Left forelimb (tissue), 1 donor: ENCODE measurements around the gene TTC39B.

Source experiments
- DNase-seq: peaks from one replicate; pipeline ENCODE4 v3.0.0-alpha.2; 2018; ENCODE audit warnings: low spot score

TTC39B gene

DNA sequence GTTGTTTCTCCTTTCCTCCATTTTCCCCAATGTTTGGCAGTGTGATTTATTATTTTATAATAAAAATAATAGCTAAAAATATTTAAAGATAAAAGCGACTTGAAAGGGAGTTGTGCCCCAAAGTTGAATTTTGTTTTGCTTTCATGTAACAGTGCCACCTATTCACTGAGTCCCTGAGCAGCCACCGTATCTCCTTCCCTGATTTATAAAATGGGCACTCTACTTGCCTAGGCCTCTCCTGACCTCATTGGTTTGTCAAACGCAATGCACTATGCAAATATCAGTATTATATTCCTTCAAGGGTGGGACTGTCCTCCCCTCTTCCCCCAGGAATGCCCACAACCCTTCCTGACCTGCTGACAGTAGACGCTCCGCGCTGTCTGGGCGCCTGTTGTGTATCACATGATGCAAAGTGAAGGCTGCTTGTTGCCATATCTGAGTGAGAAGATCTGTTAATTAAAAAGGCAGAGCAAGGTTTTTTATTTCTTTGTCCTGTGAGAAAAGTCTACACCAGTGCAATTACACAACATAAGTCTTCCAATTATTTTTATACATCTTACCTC, 81.4 kb downstream of the TTC39B start:
- no peak for DNase-seq

DNA sequence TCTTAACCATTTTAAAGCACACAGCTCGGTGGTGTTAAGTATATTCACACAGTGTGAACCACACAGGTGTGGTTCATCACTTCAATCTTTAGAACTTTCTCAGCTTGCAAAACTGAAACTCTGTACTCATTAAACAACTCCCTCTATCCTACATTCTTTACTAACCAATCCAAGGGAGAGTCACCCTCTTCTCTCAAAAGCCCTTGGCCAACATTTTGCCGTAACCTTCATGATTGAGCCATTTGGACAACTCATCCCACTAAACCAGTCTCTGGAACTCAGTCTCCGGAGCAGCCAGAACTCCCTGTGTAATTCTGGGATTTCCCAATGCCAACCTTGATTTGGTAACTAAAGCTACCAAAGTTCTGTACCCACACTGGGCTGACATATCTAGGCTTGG, 84.7 kb downstream of the TTC39B start:
- no peak for DNase-seq

DNA sequence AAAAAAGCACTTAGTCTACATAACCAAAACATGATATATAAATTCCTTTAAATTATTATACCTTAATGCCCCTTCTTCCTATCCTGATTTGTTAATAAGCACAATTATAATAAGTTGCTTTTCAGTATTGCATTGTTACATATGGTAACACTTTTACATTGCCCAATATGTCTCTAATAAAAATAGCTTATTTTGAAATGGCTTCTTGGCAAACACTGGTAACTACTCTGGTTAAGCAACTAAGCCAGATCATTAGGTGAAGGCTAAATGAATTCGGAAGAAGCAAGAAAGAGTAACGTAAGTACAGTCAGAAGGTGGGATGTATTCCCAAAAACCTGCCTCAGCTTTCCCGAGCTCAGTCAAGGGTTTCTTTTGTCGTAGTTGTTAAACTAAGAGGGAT, 85.3 kb downstream of the TTC39B start:
- DNase-seq, result no peak

DNA sequence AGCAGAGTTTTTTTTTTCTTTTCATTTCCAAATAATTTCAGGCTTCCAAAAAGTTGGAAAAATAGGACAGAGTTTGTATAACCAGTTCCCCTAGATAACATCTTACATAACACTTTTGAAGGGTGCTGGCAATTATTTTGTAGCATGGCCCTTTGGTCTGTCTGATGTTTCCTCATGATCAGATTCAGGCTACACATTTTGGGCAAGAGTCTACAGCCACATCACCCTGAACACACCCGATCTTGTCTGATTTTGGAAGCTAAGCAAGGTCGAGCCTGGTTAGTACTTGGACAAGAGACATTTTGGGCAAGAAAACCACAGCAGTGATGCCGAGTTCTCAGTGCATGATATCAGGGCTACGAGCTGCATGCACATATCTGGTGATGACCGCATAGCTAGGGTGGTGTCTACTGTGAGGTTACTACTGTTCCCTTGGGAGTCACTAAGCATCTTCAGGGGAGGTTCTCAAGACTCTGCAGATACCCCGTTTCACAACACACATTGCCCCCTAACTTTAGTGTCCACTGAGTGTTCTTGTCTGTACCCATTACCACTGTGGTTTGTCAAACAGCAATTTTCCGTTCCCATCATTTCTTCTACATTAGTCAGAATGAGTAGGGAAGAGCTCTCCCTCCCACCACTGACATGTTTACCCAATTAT, 86.2 kb downstream of the TTC39B start:
- no peak for DNase-seq

DNA sequence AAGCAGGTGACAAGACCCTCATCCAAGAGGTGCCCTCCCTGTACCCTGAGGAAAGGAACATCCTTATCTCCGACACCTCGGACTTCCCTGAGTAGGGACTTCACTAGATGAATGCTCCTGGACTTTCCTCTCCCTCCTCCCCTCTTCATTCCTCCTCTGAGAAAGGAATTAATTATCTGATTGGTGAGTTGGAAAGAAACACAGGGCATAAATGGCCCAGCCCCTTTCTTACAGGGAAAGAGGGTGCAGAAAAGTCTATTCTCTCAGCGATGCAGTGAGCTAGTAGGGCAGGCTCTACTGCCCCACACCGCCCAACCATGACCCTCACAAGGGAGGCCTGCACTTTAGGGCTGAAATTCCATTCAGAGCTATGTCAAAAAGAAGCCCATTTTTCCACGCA, 87.5 kb downstream of the TTC39B start:
- no peak for DNase-seq

DNA sequence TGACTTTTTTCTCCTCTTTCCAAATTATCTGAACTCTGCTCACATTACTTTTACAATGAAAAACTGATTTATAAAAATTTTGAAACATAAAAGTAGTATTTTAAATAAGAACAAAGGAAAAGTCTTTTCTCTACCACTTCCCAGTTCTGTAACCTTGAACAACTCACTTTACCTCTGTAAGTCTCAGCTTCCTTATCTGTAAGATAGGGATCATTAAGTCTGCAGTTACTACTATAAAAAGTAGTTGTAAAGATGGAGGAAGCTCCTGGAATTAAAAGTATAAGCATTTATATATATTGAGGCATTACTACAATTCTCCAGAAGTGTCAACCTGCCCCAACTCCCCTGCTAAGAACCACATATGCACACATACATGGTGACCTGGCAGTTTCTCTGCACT, 88.0 kb downstream of the TTC39B start:
- no peak for DNase-seq

DNA sequence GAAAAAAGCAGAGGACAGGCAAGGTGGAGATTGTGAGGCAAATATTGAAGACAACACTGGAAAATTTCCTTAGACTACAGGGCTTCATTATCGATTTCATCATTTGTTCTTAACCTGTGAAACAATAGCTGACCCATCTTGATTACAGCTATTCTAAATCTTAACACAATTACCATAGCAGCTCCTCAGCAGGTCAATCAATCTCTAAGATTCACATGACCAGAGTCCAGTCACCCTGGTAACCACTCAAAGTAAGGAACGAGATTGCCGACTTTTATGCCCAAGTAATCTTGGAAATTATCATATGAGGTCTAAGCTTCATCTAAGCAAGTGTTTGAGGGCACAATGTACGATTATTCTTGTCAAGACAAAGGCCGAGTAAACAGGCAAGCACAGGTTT, 93.8 kb downstream of the TTC39B start:
- DNase-seq, result no peak

DNA sequence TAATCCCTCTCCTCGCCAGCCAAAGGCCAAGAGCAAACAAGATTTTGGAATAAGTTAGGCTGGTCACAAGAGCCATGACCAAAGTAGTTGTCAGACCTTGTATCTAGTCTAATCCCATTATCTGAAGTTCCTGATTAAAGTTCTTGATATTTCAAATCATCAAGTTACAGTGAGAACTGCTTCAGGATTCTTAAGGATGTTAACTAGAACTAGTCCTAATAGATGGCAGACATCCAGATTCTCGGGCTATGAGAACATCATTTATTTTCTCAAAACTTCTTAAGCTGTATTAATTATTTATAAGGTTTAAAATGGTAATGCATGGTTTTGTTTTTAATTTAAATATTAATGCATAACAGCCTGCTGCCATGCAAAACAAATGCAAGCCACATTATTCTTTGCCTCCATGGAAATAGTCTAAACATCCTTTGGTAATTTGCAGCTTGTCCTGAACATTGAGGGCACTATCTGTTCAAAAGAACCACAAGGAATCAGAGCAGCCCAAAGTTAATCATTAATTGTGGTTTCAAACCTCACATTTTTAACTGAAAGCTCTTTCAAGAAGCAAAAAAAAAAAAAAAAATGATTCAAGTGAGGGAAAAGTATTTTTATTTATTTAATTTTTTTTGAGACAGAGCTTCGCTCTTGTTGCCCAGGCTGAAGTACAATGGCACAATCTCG, 95.1 kb downstream of the TTC39B start:
- no peak for DNase-seq

DNA sequence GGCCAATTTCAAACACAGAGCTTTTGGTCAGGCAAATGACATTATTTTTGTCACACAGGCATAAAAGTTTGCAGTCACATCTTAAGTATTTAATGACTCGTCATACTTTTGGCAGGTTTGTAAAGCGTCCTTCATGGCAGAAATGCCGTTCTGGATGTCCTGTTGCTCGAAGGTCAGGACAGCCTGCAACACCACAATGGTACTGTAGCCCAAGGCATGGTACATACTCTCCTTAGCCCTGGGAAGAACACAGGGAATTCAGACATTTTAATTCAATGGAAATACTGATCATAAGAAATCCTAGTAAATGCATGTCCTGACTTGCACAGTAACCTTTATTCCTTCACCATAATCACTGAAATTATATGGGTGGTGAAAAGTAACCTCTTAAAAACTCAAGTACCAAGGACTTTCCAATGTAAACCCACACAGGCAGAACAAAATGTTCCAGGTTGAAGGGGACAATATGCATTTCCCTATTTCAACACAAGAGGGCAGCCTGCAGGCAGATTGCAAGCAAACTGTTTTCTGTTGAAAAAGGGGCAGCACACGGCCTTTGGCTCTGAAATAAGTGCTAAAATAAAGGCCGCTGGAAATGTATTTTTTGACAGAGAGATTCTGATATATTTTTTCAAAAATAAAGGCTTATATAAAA, 95.7 kb downstream of the TTC39B start:
- DNase-seq, result no peak

DNA sequence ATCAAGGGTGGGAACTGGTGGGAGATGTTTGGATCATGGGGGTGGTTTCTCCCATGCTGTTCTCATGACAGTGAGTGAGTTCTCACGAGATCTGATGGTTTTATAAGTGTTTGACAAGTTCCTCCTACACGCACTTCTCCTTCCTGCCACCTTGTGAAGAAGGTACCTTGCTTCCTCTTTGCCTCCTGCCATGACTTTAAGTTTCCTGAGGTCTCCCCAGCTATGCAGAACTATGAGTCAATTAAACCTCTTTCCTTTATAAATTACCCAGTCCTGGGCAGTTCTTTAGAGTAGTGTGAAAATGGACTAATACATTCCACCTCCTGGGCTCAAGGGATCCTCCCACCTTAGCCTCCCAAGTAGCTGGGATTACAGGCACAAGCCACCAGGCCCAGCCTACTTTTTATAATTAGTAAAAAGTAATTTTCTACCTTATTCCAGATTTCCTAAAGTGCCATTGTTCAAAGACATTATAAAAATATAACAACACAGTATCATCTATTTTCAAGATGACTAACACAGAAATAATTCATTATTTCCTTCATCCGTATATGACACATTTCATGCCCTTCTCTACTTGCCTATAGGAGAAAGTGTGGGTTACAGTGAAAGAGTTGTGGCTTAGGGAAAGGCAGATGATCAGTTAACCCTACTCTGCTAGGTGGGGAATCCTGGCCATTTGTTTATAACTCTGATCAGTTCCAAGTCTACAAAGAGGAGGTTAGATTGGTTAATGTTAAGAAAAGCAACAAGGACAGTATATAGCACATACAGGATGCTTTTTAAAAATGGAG, 99.9 kb downstream of the TTC39B start:
- DNase-seq, result no peak

DNA sequence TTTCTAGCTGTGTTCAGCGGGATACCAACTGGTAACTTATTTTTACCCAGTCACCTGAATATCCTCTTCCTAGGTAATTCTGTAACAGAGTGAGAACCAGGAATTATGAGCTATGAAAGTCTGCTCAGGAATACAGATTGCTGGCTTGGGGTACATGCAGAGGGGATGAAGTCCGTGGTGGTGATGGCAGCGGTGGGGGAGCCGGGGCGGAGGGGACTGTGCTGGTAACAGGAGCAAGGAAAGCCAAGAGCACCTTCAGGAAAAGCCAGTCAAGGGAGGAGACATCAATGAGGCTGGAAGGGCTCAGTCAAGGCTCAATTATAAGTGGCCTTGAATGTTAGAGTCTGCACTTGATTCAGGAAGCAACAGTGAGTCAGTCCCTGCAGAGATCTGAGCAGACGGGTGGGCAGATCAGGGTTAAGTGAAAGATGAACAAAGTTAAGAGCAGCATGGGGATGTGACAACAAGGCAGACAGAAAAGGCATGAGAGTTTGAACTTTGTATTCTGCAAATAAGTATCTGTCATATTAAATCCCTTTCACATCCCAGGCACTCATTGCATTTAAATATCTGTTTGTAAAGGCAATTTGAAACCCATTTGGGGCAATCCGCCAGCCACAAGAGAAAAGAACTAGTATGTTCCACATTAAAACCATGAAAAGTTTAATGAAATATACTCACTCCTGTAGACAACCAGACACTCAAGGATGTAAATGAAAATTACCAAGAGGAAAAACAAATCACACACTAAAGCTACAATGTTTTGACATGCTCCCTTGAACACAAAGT, 101.2 kb downstream of the TTC39B start:
- DNase-seq, result no peak

DNA sequence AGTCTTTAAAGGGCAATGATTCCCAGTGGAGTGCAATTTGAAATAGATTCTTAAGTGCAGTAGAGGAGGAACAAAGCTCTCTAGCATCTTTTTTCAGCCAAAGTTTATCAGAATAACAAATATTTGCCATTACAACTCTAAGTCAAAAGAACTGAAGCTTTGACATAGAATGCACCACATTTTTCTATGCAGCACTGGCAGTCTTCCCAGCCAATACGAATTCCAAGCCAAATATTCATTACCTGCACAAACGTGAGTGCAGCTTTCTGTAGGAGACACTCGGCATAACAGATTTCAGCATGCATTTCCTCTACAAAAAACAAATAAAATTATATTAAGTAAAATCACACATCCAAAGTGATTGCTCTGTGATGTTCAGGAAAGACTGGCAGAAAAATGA, 103.4 kb downstream of the TTC39B start:
- DNase-seq, result no peak

DNA sequence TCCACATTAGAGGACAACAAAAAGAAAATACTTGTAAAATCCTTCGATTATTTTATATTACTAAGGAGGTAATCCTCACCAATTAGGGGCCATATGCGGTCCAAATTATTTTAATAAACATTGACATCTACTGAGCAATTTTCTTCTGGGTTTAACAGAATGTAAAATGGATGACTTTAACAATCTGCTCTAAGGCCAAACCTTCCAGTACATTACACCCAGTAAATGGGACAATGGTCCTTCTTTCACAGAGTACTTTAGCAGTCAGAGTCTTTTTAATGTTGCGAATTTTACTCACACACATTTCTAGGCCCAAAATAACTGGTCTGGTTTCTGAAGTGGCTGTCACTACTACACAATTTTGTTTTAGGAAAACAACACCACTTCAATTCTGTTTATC, 106.9 kb downstream of the TTC39B start:
- no peak for DNase-seq

DNA sequence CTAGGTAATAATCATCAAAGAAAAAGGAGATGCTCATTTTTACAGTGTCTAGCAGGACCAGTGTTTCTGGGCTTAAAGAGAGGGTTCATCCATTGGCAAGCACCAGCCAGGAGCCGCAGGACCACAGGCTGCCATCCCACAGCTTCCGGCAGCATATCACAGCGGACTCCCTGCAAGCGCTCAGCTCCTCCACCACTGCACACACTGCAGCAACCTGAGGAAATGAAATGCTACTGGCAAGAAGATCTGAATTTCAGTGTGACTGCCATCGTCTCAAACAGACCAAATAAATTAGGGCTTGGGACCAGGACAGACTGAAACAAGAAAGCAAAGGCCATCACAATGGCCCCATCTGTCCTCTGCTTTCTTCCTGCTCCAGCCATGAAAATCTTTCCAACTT, 114.2 kb downstream of the TTC39B start:
- DNase-seq, result no peak

DNA sequence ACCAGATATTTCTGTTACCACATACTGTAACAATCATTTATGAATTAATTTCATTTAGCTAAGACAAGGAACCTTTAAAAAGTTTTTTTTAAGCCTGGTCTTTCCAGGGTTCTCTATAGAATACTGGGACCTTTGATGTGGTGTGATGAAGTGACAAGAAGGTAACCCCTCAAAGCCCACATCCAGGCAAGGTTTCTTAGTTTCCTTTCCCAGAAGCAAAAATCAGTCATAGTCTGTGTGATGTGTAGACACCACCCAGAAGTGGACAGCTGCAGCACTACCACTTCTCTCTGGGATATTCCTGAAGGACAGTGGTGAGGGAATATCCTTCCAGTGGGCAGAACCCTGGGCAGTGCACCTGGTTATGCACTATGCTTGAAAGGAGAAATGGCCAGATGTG, 115.6 kb downstream of the TTC39B start:
- DNase-seq, result no peak

DNA sequence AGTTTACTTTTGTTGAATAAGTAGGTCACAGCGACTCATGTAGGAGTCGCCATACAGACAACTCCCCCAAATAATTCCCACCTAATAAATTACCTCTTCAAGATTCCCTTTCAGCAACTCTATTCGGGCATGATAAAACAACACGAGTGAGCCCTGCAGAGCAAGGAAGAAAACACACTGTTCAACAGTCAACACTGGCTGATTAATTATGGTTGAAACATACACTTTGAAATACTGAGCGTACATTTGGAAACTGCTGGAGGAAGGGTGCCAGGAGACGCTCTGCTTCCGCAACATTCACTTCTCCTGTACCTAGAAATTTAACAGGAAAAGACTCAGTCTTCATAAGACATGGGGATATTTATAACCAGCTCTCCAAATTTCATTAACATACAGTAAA, 117.5 kb downstream of the TTC39B start:
- DNase-seq, result no peak

DNA sequence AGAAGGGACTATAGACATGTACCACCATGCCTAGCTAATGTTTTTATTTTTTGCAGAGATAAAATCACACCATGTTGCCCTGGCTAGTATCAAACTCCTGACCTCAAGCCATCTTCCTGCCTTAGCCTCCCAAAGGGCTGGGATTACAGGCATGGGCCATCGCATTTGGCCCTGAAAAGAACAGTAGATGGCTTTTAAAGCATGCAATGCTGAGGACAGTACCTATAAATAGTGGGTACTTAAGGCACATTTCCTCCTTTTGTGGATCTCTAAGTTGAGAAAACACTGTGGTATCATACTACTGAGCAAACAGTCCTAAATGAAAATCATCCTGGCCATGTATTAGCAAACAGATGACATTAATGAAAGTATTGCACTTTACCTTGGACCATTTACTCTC, 119.4 kb downstream of the TTC39B start:
- no peak for DNase-seq

DNA sequence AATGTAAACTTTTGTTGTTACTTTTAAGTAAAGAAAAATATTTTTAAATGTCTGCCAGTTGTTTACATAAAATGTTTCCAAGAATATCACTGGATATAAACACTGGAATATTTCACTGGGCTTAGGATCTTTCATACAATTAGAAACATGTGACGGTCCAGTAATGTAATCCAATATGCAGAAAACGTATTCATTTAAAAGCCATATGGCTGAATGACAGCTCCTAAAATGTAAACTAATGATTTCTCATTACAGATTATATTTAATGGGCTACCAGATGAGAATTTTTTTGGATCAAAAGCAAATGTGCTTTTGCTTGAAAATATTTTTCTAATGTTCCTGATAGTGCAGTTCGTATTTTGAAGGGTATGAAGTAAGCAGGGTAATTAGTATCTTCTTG, 124.3 kb downstream of the TTC39B start:
- DNase-seq, result no peak

DNA sequence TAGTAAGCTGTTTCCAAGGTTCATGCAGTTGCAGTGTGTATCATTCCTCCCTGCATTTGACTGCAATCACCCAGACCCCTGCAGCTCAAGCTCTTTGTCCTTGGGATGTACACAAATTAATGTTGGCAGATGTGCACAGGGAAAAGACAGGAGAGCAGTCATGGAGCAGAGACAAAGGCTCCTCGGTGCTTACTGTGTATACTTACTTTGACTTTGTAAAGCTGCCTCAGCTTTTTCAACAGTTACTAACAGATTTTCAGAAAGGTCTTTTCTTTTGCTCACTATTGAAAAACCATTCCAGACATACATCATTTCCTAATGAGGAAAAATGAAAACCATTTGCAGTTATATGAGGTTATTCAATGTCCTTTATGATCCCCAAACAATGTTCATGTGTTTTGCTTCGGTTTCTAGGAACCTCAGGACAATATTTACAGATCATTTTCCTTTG, 124.9 kb downstream of the TTC39B start:
- DNase-seq, result no peak

DNA sequence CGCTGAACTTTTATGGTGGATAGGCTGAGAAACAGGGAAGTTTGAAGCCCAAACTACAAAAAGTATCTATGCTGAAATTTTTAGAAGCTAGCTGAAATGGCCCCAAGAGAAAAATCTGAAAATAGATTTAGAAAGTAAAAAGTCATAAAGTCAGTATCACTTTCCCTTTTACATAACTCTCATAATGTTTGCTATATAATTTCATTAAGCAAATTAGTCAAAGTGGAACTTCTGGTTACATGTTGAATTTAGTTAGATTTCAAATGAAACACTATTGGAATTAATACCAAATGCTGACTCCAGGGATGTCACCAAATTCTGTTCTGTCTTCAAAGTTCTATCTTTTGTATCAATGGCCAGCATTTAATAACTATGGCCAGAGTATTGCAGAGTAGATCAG, 126.9 kb downstream of the TTC39B start:
- no peak for DNase-seq

DNA sequence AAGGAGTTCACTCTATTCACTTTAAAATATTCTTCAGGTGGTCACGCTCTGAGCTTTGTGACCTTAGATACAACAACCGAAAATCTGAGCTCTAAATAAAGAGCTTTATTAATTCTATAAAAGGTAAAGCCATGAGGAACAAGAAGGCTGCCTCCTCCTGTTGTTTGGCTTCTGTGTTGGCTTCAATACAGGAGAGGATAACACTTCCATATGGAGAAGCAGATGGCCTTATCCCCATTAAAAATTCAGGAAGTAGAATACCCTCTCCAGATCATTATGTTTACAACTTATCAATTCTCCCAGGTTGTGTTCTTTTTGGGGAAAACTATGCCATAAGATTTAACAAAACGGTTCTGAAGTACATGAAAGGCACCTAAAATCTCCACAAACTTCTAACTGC, 128.4 kb downstream of the TTC39B start:
- DNase-seq, result no peak

DNA sequence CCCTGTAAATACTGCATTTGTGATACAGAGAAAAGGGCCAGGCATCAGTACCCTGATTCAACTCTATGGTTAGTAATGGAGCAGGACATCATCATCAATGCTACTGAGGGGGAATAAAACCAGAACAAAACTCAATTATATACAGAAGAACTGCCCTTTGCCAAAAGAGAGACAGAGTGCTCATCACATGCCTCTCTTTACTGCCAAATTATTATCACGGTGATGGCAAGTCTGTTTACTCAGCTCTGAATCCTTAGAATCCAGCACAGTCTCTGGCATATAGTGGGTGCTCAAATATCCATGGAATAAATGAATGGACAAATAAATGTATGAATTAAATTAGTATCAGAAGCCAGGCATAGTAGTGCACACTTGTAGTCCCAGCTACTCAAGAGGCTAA, 130.2 kb downstream of the TTC39B start:
- DNase-seq, result no peak
